ENCODE data around the gene MTMR6. TPM values are rescaled to one million over a fixed set of nuclear protein-coding genes. Genes with fewer than 3 reads are reported as not detected.

Gene MTMR6
- total RNA-seq (2021; fragmentation: NEBNext Ultra II Directional; extraction: Animal tissue kit (Norgen Biotek cat#: 25700)): 10 to 100 TPM; 23.5 to 31.0 (median 28.4) TPM
- long read RNA-seq, full-length matches to known transcripts: 25 of 36 reads
- long read RNA-seq, partial matches to known transcripts: 4 of 36 reads
- long read RNA-seq, other reads (novel, unspliced or antisense): 7 of 36 reads

GRCh38 chr13:25286969-25287961 is at the start of gene MTMR6:
MTMR6 (minus strand) TSS chr13:25287488; CDS start chr13:25287247, 241 bp downstream.
- Mint-ChIP-seq H3K9me3 (no peaks in the 10 kb centered on the region), H3K27ac (peak within 1 kb of the TSS; percentile 95), H3K4me3 (peak within 1 kb of the TSS; percentile 96), H3K36me3 (ENCODE audit: low read depth) (peaks cover 22% of the 10 kb centered on the region), H3K4me1 (ENCODE audit: low read depth) (peaks cover 35% of the 10 kb centered on the region), H3K27me3 (ENCODE audit: insufficient read depth) (peaks cover 6% of the 10 kb centered on the region)
- TF ChIP-seq, protein P1, sequence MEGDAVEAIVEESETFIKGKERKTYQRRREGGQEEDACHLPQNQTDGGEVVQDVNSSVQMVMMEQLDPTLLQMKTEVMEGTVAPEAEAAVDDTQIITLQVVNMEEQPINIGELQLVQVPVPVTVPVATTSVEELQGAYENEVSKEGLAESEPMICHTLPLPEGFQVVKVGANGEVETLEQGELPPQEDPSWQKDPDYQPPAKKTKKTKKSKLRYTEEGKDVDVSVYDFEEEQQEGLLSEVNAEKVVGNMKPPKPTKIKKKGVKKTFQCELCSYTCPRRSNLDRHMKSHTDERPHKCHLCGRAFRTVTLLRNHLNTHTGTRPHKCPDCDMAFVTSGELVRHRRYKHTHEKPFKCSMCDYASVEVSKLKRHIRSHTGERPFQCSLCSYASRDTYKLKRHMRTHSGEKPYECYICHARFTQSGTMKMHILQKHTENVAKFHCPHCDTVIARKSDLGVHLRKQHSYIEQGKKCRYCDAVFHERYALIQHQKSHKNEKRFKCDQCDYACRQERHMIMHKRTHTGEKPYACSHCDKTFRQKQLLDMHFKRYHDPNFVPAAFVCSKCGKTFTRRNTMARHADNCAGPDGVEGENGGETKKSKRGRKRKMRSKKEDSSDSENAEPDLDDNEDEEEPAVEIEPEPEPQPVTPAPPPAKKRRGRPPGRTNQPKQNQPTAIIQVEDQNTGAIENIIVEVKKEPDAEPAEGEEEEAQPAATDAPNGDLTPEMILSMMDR (IDR thresholded peaks at IDR 0.05): peak; percentile 100
- peak; percentile 79 for DNase-seq

- H3K27ac Mint-ChIP-seq: no peak overlapping the region
- H3K36me3 Mint-ChIP-seq (ENCODE audit: low read depth): peaks cover 24% of the 10 kb centered on the region
- no peak for DNase-seq
- H3K4me3 Mint-ChIP-seq: no peak overlapping the region
- H3K9me3 Mint-ChIP-seq: no peaks in the 10 kb centered on the region
- no peaks in the 10 kb centered on the region for H3K27me3 Mint-ChIP-seq (ENCODE audit: insufficient read depth)
- TF ChIP-seq, protein P1 (IDR thresholded peaks at IDR 0.05): no peak
- peaks cover 16% of the 10 kb centered on the region for H3K4me1 Mint-ChIP-seq (ENCODE audit: low read depth)
Measured at GRCh38 chr13:25335856-25336255, 48.6 kb upstream of the MTMR6 start.

GRCh38 chr13:25330541-25330940 is 43.3 kb upstream of the MTMR6 start:
- Mint-ChIP-seq H3K36me3 (ENCODE audit: low read depth) (peaks cover 44% of the 10 kb centered on the region), H3K27ac (no peak overlapping the region), H3K4me3 (no peak overlapping the region), H3K9me3 (no peaks in the 10 kb centered on the region), H3K27me3 (ENCODE audit: insufficient read depth) (no peaks in the 10 kb centered on the region), H3K4me1 (ENCODE audit: low read depth) (peaks cover 19% of the 10 kb centered on the region)
- TF ChIP-seq, protein P1 (IDR thresholded peaks at IDR 0.05): no peak
- DNase-seq: no peak

DNA sequence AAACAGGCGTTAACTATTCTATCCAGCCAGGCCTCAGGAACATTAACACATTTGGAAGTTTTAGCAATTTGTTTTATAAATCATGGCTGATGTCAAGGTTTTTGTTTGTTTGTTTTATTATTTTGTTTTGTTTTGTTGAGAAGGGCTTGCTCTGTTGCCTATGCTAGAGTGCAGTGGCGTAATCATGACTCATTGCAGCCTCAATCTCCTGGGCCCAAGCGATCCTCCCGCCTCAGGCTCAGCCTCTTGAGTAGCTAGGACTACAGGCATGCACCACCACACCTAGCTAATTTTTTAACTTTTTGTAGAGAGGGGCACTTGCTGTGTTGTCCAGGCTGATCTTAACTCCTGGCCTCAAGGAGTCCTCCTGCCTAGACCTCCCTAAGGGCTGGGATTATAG is 42.4 kb upstream of the MTMR6 start:
- peak overlapping the region; percentile 43; the same call in 1 of the 2 replicates for H3K27ac Mint-ChIP-seq
- no peaks in the 10 kb centered on the region for H3K27me3 Mint-ChIP-seq (ENCODE audit: insufficient read depth)
- peaks cover 17% of the 10 kb centered on the region for H3K4me1 Mint-ChIP-seq (ENCODE audit: low read depth)
- no peaks in the 10 kb centered on the region for H3K9me3 Mint-ChIP-seq
- TF ChIP-seq, protein P1 (IDR thresholded peaks at IDR 0.05): no peak
- peak; percentile 17 for DNase-seq
- H3K4me3 Mint-ChIP-seq: no peak overlapping the region
- peaks cover 48% of the 10 kb centered on the region for H3K36me3 Mint-ChIP-seq (ENCODE audit: low read depth)

- peaks cover 23% of the 10 kb centered on the region for H3K36me3 Mint-ChIP-seq (ENCODE audit: low read depth)
- H3K4me3 Mint-ChIP-seq: no peak overlapping the region
- DNase-seq: no peak
- H3K27me3 Mint-ChIP-seq (ENCODE audit: insufficient read depth): no peaks in the 10 kb centered on the region
- H3K27ac Mint-ChIP-seq: peak overlapping the region; percentile 3; the same call in 1 of the 2 replicates
- TF ChIP-seq, protein P1 (IDR thresholded peaks at IDR 0.05): no peak
- H3K9me3 Mint-ChIP-seq: no peaks in the 10 kb centered on the region
- H3K4me1 Mint-ChIP-seq (ENCODE audit: low read depth): peaks cover 3% of the 10 kb centered on the region
Measured at GRCh38 chr13:25324100-25324499, 36.8 kb upstream of the MTMR6 start.
